HG03439 (cell line): ENCODE data around the gene MINK1.
"Not testable (repeated sequence)": the region's sequence is repeated elsewhere in the genome, so short reads cannot be mapped to it uniquely, and the experiment has no call there.

Experiments used
- ATAC-seq: cut with Tn5 transposase; IDR thresholded peaks from one replicate; pipeline ENCODE4 v1.9.1; 2021; ENCODE audit warnings: mild to moderate bottlenecking, moderate library complexity; ENCODE audit not compliant: unreplicated experiment

Gene MINK1

DNA sequence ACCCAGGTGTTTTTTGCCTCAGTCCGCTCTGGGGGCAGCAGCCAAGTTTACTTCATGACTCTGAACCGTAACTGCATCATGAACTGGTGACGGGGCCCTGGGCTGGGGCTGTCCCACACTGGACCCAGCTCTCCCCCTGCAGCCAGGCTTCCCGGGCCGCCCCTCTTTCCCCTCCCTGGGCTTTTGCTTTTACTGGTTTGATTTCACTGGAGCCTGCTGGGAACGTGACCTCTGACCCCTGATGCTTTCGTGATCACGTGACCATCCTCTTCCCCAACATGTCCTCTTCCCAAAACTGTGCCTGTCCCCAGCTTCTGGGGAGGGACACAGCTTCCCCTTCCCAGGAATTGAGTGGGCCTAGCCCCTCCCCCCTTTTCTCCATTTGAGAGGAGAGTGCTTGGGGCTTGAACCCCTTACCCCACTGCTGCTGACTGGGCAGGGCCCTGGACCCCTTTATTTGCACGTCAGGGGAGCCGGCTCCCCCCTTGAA, 64.1 kb downstream of the MINK1 start:
- ATAC-seq, result no peak

DNA sequence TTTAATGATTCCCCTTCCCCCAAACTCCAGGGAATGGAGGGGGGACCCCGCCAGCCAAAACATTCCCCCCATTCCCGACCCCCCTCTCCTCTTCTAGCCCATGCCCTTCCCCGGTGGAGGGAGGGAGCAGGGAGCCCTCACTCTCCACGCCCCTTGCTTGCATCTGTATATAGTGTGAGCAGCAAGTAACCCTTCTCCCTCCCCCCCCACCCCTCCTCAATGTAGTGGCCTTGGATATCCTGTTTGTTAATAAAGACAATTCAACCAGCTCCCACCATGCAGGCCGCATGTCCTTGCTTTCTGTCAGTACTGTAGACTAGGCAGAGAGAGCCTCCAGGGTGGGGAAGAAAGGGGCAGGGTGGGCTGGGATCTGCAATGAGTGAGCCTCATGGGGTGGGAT, 64.6 kb downstream of the MINK1 start:
- ATAC-seq, result no peak

DNA sequence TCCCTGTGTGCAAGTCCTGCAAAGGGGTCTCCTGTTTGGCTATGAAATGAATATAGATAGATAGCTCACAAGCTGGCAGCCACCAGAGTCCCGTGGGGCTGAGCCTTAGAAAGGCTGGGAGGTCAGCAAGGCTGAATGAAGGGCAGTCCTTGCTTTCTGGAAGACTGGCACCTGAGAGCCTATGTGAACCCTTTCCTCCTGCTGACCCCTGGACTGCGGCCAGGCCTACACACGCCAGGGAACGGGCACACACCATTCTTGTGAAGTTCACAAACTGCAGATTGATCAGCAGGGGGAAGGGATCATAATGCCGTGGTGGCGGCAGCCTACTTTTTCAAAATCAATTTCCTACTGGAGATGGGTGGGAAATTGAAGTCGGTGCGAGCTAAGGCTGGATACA, 65.2 kb downstream of the MINK1 start:
- ATAC-seq, result no peak

DNA sequence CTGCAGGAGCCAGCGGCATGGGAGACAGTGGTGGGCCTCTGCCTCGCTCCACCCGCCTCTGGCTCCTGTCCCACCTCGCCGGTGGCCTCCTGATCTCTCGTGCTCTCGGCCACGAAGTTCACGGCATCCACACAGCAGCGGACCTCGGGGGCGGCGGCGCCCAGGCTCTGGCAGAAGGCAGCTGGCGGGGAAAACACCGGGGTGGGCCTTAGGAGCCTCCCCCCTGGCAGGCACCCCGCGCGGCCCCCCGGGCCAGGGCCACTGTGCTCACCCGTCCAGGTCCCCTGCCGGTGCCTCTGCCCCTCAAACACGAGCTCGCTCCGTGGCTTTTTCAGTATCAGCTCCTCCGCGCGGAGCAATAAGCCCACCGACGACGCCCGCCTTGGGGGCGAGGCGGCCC, 65.8 kb downstream of the MINK1 start:
- ATAC-seq, result no peak

DNA sequence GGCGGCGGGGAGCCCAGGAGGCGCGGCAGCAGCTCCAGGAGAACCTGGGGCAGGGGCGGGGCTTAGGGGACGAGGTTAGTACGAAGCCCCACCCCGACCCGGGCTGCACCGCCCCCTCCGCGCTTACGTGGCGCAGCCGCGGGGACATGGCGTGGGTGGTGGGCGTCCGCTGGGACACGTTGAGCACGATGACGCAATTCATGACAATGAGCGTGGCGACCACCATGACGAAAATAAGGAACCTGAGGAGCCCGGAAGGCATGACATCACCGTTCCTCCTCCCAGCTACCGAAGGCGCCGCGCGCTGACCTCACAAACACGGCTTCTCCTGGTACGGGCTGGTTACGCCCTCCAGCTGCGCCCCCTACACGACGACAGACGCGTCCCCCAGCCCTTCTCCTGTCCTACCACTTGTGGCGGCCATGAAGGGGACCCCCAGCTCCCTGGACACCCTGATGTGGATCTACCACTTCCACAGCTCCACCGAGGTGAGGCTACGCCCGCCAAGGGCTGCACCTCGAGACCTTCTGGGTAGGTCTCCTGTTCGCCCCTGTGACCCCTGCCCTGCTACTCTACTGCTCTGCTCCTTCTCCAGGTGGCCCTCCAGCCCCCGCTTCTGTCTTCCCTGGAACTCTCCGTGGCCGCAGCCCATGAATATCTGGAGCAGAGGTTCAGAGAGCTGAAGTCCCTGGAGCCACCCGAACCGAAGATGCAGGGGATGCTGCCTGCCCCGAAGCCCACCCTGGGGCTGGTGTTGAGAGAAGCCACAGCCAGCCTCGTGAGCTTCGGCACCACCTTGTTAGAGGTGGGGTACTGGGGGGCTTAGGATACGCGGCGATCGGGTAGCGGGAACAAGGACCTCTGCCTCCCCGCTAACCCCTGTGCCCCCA, 66.4 kb downstream of the MINK1 start, which contains the start of gene C17orf107:
TSS of gene C17orf107 (plus strand) at position 196 of the 890 bp plus-strand sequence. CDS start at position 423, 227 bp downstream.
- no peak for ATAC-seq

DNA sequence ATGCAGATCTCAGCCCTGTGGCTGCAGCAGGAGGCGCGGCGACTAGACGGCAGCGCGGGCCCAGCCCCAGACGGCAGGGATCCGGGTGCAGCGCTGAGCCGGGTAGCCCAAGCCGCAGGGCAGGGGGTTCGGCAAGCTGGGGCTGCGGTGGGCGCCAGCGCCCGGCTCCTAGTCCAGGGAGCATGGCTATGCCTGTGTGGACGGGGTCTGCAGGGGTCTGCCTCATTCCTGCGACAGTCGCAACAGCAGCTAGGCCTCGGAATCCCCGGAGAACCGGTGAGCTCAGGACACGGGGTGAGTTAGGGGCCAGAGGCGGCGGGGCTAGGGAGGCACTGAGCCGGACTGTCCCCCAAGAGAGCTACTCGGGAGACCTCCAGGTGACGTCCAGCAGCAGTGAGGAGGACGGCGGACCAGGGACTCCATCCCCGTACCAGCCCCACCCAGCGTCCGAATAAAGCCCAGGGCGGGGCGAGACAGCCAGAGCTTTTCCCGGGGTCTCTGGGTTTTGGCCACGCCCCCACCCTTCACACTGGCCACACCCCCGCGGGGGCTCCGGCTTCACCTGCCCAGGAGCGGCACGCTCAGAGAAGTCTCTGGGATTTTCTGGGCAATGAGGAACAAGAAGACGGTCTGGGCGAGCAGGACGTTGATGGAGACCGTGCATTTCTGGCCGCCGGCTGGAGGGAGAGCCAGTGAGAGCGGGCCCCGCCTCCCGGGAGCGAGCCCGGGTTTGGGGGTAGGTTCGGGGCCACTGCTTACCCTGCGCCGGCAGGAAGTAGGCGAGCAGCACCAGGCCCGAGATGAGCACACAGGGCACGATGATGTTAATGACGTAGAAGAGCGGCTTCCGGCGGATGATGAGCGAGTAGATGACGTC, 67.3 kb downstream of the MINK1 start:
- ATAC-seq, result no peak

DNA sequence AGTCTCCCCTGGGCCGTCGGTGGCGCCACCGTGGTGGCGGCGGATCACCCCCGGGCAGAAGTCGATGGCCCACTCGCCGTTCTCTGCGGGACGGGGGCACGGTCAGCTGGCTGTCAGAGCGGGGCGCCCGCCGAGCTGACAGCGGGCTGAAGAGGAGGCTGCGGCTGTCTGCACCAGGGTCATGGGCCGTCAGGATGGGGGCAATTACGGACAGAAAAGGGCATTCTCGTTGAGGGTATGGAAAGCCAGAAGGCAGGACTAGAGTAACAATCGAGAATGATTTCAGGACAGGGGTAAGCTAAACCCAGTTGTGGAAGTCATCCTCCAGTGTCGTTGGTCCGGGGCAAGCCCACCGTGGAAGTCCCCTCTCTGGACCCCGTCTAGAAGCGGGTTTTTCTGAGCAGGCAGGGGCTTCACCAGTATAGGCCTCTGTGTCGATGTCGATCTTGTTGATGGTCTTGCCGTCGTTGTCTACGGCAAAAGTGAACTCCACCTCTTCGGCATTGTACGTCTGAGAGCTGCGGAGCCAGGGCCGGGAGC, 68.0 kb downstream of the MINK1 start:
- ATAC-seq, result no peak

DNA sequence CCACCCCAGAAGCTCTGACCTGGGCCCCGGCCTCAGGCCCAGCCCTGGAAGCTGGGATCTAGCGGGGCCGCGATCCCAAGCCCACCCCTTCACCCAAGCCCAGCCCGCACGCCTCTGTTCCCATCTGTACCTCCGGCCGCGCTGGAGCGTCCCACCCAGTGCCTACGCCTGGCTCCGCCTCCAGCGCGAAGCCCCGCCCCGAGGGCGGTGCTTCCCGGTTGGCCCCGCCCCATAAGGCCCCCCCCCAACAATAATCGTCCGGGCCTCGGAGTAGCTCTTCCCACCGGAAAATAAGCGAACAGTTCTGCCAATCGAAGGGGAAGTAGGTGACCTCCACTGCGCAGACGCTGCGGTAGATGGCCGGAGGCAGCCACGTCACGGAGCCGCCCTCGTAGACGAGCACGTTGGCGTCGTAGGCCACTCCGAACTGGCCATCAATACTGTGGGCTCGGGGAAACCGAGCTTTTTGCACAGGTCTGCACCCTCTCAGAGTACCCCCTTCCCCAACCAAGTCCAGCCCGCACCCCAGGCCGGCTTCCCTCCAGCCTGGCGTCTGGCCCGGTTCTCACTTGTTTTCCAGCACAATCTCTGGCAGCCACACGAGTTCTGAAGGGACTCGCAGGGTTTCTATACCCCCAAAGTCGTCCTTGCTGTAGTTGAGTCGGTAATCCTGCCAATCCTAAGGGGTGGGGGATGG, 68.7 kb downstream of the MINK1 start:
- ATAC-seq, result no peak

DNA sequence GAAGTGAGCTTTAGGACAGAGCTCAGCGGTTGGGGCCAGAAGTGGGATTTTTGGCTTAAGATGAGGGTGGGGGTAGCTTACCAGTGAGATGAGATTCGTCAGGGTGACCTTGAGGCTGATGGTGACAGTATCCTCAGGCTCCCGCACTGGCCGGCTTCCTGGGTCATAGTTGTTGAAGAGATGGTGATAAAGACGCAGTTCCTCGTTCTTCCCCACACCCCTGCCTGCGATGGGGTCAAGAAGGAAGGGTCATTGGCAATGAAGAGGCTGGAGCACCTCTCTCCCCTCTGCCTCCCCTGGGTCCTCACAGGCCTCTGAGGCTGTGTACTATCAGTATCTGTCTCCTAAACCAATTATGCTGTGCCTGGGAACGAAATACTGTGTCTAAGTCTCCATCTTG, 69.4 kb downstream of the MINK1 start:
- ATAC-seq, result no peak

DNA sequence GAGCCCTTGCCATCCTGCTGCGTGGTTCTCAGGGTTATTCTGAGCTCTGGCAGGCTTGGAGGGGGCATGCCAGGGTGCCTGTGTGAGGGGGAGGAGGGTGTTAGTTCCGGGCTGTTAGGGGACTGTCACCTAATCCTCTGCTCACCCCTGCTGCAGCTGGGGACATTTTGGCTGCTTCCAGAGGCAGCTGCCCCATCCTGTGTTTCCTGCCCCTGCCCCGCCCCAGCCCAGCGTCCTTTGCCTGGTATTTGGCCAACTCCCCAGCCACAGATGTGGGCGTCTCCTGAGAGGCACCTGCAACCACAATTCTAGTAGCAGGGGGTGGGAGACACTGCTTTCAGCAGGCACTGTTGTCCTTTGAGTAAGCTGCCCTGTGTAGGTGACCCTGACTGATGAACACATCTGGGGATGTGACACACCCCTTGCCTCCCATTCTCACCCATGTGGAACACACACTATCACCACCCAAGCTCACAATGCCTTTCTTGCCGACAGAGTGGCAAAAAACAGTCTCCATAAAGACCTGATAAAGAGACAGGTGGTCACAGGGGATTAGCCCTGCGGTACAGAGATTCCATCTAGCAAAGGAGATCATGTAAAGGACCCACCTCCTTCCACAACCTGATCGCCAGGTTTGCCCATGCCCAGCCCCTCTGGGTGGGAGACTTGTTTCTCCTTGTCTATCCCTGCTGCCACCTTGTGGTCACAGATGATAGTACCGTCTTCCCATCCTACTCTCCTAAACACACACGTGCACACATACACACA, 70.1 kb downstream of the MINK1 start, which contains the start of gene CHRNE:
TSS of gene CHRNE (minus strand) at position 48 of the 768 bp plus-strand sequence. CDS start at position 13, 35 bp downstream.
- ATAC-seq, result no peak

DNA sequence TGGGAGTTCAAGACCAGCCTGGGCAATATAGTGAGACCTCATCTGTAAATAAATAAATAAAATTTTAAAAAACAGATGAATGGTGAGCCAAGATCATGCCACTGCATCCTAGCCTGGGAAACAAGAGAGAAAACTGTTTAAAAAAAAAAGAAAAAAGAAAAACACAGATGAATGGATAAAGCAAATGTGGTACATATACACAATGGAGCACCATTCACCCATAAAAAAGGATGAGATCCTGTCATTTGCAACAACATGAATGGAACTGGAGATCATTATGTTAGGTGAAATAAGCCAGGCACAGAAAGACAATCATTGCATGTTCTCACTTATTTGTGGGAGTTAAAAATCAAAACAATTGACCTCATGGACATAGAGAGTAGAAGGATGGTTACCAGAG, 73.5 kb downstream of the MINK1 start:
- not testable (repeated sequence) for ATAC-seq

DNA sequence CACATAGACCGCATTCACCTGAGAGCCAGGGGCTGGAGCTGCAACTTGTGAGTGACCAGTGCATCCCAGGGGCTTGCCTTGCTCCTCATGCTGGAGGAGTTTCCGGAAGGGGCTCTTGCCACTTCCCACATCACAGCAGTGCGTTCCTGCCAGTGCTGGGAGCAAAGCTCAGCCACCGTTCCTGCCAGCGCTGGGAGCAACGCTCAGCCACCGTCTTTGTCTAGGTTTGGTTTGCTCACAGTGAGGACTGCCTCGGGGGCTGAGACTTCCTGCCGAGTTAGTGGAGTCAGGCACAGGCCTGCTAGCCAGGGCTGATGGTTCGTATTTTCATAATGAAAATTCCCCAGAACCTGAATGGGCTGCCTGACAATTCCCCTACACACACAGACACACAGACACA, 75.2 kb downstream of the MINK1 start:
- ATAC-seq, result no peak

DNA sequence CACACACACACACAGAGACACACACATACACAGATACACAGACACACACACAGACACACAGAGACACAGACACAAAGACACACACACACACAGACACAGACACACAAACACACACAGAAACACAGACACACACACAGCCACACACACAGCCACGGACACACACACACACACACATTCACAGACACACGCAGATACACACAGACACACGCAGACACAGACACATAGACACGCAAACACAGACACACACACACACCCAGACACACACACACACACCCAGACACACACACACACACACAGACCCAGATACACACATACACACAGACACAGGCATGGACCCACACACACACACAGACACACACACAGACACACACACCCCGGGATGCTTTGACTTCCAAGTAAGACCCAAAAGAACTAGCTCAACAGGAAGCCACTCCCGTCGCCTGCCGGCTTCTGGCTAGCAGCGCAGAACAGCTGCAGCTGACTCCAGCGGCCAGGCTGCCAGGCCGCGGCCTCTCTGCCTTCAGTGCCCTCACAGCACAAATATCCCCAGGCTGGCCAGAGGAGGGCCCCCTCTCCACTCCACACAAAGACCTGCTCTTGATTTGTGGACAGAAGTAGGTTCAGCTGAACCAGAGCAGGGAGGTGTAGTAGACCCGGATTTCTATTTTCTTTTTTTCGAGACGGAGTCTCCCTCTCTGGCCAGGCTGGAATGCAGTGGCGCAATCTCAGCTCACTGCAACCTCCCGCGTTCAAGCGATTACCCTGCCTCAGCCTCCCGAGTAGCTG, 75.8 kb downstream of the MINK1 start:
- peak; percentile 54 for ATAC-seq

DNA sequence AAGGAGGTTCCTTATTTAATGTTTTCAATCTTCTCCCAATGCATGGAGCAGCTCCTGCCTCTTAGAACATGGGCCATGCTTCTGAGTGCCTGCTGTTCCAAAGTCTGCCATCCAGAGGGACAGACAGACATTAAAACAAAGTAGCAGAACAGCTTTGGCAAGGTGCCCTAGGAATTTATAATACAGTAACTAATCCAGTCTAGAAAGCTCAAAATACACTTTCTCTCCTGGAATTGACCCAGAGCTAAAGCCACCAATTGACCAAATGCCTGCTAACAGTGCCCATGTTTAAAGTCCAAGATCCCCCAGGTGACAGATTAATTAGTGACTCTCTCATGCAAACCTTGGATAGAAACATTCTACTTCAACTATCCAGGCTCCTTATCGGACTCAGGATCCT, 80.9 kb downstream of the MINK1 start:
- no peak for ATAC-seq

DNA sequence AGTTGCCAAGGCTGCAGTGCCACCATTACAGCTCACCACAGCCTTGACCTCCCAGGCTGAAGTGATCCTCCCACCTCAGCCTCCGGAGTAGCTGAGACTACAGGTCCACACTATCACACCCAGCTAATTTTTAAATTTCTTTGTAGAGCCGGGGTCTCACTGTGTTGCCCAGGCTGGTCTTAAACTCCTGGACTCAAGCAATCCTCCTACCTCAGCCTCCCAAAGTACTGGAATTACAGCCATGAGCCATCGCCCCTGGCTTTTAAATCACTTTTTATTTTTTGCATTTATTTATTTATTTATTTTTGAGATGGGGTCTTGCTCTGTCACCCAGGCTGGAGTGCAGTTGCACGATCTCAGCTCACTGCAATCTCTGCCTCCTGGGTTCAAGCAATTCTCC, 81.4 kb downstream of the MINK1 start:
- not testable (repeated sequence) for ATAC-seq

DNA sequence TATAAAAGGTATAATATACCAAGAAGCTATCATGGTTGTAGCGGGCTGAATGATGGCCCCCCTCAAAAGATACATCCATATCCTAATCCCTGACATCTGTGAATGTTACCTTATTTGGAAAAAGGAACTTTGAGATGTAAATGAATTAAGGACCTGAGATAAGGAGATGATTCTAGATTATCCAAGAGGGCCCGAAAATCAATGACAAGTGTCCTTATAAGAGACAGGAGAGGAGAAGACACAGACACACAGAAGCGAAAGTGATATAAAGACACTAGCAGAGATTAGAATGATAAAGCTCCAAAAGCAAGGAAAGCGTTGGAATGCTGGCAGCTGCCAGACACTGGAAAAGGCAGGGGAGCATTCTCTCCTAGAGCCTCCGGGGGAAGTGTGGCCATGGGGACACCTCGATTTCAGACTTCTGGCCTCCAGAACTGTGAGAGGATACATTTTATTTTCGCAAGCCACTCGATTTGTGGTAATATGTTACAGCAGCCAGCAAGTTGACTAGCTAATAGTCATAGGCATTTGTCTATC, 86.4 kb downstream of the MINK1 start:
- ATAC-seq, result no peak

DNA sequence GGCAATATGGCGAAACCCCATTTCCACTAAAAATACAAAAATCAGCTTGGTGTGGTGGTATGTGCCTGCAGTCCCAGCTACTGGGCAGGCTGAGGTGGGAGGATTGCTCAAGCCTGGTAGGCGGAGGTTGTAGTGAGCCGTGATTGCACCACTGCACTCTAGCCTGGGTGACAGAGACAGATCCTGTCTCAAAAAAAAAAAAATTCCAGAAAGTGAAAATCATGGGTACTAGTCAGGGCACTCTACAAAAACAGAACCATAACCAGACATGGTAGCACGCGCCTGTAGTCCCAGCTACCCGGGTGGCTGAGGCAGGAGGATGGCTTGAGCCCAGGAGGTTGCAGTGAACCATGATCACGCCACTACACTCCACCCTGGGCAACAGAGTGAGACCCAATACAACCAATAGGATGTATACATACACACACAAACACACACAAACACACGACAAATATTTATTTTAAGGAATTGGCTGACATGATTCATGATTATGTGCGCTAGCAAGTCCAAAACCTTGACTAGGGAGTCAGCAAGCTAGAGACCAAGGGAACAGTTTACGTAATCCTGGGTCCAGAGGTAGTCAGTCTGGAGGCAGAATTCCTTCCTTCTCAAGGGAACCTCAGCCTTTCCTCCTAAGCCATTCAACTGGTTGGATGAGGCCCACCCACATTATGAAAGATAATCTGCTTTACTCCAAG, 87.4 kb downstream of the MINK1 start:
- no peak for ATAC-seq

DNA sequence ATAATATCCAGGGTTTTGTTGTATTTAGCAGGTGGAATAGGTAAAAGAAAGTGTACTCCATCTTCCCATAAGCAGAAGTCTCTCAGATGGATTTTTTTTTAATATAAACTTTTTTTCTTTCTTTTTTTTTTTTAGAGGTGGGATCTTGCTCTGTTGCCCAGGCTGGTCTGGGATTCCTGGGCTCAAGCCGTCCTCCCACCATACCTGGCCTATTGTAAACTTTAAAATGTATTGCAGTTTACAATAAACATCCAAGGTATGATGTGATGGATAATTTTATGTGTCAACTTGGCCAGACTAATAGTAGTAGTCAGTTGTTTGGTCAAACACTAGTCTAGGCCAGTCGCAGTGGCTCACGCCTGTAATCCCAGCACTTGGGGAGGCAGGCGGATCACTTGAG, 88.2 kb downstream of the MINK1 start:
- no peak for ATAC-seq
